GM23338 (cell line): ENCODE results near the gene NSUN7.

Experiments used
- CREB1 ChIP-seq: fragments of 250-450 bp; sonication (Bioruptor Pico); IDR thresholded peaks from 2 replicates; pipeline ENCODE4 v1.5.0; 2020; ENCODE audit warnings: low read depth, mild to moderate bottlenecking, moderate library complexity
- EZH2 ChIP-seq: fragments of 200-600 bp; sonication (generic); IDR thresholded peaks from one replicate; pipeline ENCODE4 v1.8.0; 2017; ENCODE audit warnings: antibody characterized with exemption, mild to moderate bottlenecking, low read depth; ENCODE audit not compliant: unreplicated experiment
- EZH2phosphoT487 ChIP-seq: fragments of 200-600 bp; sonication (generic); IDR thresholded peaks from one replicate; pipeline ENCODE4 v1.8.1; 2018; ENCODE audit warnings: antibody characterized with exemption; ENCODE audit not compliant: unreplicated experiment
- JUNB ChIP-seq: IDR thresholded peaks from one replicate; pipeline ENCODE4 v1.6.1; 2016; ENCODE audit warnings: antibody characterized with exemption; ENCODE audit not compliant: unreplicated experiment
- NANOG ChIP-seq: IDR thresholded peaks from 2 replicates; pipeline ENCODE4 v1.6.1; 2016; ENCODE audit warnings: antibody characterized with exemption, borderline replicate concordance
- POLR2AphosphoS5 ChIP-seq: IDR thresholded peaks from 2 replicates; pipeline ENCODE4 v1.6.1; 2016; ENCODE audit warnings: antibody characterized with exemption, low read depth
- ZNF114 ChIP-seq: fragments of 250-450 bp; sonication (Bioruptor Pico); IDR thresholded peaks from 2 replicates; pipeline ENCODE4 v1.5.0; 2020; ENCODE audit warnings: mild to moderate bottlenecking, moderate library complexity
- TF ChIP-seq, protein P1 (sequence below), 2 experiments: fragments of 200-600 bp in 1 of 2; sonication (generic) in 1 of 2; conservative IDR thresholded peaks; 2 replicates each; pipeline versions ENCODE4 v1.5.1 to v1.6.1; 2016 to 2017; ENCODE audit warnings: antibody characterized with exemption in 2 of 2, low read depth in 2 of 2, mild to moderate bottlenecking in 2 of 2, moderate library complexity in 1 of 2
- TF ChIP-seq, protein P2 (sequence below): IDR thresholded peaks from one replicate; pipeline ENCODE4 v1.6.1; 2018; ENCODE audit warnings: antibody characterized with exemption; ENCODE audit not compliant: unreplicated experiment
- TF ChIP-seq, protein P3 (sequence below): fragments of 250-450 bp; sonication (Bioruptor Pico); IDR thresholded peaks from 2 replicates; pipeline ENCODE4 v1.5.0; 2020; ENCODE audit warnings: mild to moderate bottlenecking, moderate library complexity
- TF ChIP-seq, protein P4 (sequence below): IDR thresholded peaks from 2 replicates; pipeline ENCODE4 v1.6.1; 2016; ENCODE audit warnings: antibody characterized with exemption

DNA sequence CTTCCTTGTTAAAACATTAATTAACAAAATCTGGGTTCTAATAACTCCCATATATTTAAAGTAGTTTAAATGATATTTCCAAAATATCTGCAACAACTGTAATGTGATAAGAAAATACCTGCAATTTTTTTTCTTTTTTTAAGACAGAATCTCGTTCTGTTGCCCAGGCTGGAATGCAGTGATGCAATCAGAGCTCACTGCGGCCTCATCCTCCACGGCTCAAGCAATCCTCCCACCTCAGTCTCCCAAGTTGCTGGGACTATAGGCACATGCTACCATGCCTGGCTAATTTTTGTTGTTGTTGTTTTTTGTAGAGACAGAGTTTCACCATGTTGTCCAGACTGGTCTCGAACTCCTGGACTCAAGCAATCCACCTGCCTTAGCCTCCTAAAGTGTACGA lies 45.7 kb upstream of the NSUN7 start:
- TF ChIP-seq, protein P1, sequence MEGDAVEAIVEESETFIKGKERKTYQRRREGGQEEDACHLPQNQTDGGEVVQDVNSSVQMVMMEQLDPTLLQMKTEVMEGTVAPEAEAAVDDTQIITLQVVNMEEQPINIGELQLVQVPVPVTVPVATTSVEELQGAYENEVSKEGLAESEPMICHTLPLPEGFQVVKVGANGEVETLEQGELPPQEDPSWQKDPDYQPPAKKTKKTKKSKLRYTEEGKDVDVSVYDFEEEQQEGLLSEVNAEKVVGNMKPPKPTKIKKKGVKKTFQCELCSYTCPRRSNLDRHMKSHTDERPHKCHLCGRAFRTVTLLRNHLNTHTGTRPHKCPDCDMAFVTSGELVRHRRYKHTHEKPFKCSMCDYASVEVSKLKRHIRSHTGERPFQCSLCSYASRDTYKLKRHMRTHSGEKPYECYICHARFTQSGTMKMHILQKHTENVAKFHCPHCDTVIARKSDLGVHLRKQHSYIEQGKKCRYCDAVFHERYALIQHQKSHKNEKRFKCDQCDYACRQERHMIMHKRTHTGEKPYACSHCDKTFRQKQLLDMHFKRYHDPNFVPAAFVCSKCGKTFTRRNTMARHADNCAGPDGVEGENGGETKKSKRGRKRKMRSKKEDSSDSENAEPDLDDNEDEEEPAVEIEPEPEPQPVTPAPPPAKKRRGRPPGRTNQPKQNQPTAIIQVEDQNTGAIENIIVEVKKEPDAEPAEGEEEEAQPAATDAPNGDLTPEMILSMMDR (conservative IDR thresholded peaks at IDR 0.05; ENCODE audit: low read depth in 2 of 2) = no peak
- TF ChIP-seq POLR2AphosphoS5 (no peak), EZH2 (no peak), CREB1 (CRISPR knock-in tag) (no peak), ZNF114 (CRISPR knock-in tag) (no peak), EZH2phosphoT487 (no peak), NANOG (no peak), JUNB (no peak)
- TF ChIP-seq, protein P2, sequence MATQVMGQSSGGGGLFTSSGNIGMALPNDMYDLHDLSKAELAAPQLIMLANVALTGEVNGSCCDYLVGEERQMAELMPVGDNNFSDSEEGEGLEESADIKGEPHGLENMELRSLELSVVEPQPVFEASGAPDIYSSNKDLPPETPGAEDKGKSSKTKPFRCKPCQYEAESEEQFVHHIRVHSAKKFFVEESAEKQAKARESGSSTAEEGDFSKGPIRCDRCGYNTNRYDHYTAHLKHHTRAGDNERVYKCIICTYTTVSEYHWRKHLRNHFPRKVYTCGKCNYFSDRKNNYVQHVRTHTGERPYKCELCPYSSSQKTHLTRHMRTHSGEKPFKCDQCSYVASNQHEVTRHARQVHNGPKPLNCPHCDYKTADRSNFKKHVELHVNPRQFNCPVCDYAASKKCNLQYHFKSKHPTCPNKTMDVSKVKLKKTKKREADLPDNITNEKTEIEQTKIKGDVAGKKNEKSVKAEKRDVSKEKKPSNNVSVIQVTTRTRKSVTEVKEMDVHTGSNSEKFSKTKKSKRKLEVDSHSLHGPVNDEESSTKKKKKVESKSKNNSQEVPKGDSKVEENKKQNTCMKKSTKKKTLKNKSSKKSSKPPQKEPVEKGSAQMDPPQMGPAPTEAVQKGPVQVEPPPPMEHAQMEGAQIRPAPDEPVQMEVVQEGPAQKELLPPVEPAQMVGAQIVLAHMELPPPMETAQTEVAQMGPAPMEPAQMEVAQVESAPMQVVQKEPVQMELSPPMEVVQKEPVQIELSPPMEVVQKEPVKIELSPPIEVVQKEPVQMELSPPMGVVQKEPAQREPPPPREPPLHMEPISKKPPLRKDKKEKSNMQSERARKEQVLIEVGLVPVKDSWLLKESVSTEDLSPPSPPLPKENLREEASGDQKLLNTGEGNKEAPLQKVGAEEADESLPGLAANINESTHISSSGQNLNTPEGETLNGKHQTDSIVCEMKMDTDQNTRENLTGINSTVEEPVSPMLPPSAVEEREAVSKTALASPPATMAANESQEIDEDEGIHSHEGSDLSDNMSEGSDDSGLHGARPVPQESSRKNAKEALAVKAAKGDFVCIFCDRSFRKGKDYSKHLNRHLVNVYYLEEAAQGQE = no peak
- TF ChIP-seq, protein P3, sequence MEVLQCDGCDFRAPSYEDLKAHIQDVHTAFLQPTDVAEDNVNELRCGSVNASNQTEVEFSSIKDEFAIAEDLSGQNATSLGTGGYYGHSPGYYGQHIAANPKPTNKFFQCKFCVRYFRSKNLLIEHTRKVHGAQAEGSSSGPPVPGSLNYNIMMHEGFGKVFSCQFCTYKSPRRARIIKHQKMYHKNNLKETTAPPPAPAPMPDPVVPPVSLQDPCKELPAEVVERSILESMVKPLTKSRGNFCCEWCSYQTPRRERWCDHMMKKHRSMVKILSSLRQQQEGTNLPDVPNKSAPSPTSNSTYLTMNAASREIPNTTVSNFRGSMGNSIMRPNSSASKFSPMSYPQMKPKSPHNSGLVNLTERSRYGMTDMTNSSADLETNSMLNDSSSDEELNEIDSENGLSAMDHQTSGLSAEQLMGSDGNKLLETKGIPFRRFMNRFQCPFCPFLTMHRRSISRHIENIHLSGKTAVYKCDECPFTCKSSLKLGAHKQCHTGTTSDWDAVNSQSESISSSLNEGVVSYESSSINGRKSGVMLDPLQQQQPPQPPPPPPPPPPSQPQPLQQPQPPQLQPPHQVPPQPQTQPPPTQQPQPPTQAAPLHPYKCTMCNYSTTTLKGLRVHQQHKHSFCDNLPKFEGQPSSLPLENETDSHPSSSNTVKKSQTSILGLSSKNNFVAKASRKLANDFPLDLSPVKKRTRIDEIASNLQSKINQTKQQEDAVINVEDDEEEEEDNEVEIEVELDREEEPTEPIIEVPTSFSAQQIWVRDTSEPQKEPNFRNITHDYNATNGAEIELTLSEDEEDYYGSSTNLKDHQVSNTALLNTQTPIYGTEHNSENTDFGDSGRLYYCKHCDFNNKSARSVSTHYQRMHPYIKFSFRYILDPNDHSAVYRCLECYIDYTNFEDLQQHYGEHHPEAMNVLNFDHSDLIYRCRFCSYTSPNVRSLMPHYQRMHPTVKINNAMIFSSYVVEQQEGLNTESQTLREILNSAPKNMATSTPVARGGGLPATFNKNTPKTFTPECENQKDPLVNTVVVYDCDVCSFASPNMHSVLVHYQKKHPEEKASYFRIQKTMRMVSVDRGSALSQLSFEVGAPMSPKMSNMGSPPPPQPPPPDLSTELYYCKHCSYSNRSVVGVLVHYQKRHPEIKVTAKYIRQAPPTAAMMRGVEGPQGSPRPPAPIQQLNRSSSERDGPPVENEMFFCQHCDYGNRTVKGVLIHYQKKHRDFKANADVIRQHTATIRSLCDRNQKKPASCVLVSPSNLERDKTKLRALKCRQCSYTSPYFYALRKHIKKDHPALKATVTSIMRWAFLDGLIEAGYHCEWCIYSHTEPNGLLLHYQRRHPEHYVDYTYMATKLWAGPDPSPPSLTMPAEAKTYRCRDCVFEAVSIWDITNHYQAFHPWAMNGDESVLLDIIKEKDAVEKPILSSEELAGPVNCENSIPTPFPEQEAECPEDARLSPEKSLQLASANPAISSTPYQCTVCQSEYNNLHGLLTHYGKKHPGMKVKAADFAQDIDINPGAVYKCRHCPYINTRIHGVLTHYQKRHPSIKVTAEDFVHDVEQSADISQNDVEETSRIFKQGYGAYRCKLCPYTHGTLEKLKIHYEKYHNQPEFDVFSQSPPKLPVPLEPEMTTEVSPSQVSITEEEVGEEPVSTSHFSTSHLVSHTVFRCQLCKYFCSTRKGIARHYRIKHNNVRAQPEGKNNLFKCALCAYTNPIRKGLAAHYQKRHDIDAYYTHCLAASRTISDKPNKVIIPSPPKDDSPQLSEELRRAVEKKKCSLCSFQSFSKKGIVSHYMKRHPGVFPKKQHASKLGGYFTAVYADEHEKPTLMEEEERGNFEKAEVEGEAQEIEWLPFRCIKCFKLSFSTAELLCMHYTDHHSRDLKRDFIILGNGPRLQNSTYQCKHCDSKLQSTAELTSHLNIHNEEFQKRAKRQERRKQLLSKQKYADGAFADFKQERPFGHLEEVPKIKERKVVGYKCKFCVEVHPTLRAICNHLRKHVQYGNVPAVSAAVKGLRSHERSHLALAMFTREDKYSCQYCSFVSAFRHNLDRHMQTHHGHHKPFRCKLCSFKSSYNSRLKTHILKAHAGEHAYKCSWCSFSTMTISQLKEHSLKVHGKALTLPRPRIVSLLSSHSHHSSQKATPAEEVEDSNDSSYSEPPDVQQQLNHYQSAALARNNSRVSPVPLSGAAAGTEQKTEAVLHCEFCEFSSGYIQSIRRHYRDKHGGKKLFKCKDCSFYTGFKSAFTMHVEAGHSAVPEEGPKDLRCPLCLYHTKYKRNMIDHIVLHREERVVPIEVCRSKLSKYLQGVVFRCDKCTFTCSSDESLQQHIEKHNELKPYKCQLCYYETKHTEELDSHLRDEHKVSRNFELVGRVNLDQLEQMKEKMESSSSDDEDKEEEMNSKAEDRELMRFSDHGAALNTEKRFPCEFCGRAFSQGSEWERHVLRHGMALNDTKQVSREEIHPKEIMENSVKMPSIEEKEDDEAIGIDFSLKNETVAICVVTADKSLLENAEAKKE (CRISPR knock-in tag) = no peak
- TF ChIP-seq, protein P4, sequence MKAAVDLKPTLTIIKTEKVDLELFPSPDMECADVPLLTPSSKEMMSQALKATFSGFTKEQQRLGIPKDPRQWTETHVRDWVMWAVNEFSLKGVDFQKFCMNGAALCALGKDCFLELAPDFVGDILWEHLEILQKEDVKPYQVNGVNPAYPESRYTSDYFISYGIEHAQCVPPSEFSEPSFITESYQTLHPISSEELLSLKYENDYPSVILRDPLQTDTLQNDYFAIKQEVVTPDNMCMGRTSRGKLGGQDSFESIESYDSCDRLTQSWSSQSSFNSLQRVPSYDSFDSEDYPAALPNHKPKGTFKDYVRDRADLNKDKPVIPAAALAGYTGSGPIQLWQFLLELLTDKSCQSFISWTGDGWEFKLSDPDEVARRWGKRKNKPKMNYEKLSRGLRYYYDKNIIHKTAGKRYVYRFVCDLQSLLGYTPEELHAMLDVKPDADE = no peak
